GM21528 (cell line): ENCODE data around the gene RIMOC1.

ENCODE experiments used
- ATAC-seq: cut with Tn5 transposase; IDR thresholded peaks from one replicate; pipeline ENCODE4 v1.9.1; 2021; ENCODE audit warnings: mild to moderate bottlenecking, moderate library complexity; ENCODE audit not compliant: unreplicated experiment, low FRiP score

Gene RIMOC1

DNA sequence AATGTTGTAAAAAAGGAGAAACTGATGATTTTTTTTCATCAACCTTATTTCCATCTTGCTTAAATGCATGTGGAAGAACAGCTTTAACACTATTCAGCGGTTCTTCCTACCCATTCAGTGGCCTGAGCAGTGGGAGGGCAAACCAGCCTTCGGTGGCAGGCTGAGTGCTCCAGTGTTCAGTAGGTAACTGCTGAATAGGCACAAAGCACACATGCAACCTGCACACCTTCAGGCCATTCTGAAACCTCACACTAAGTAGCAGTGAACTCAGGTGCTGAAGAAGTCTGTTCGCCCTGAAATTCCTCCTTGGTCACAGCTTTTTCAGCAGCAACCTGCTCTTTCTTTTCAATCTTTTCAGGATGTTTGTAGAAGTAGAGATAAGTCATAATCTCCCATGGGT lies 47.1 kb downstream of the RIMOC1 start:
- ATAC-seq: no peak
